Activated T-cell treated with anti-CD3 and anti-CD28 coated beads, Interleukin-2, amount 50 U/mL, for 24 hours (primary cell): ENCODE measurements around the gene ADGRD1.
"Not testable (repeated sequence)": the region's sequence is repeated elsewhere in the genome, so short reads cannot be mapped to it uniquely, and the experiment has no call there.

Experiments
- DNase-seq: peaks from one replicate; pipeline ENCODE4 v3.0.0-alpha.2; 2020
- H3K27ac Mint-ChIP-seq: 2 replicates; pipeline ENCODE4 v1.8.0; 2020; ENCODE audit warnings: mild to moderate bottlenecking, mixed read lengths
- H3K27me3 Mint-ChIP-seq: 2 replicates; pipeline ENCODE4 v1.8.0; 2020; ENCODE audit warnings: mixed read lengths
- H3K36me3 Mint-ChIP-seq: 2 replicates; pipeline ENCODE4 v1.8.0; 2020; ENCODE audit warnings: low read depth, mixed read lengths
- H3K4me1 Mint-ChIP-seq: 2 replicates; pipeline ENCODE4 v1.8.0; 2020; ENCODE audit warnings: low read depth, mixed read lengths
- H3K4me3 Mint-ChIP-seq: 2 replicates; pipeline ENCODE4 v1.8.0; 2020; ENCODE audit warnings: mild to moderate bottlenecking, moderate library complexity, mixed read lengths
- H3K9me3 Mint-ChIP-seq: 2 replicates; pipeline ENCODE4 v1.8.0; 2020; ENCODE audit warnings: mixed read lengths

ADGRD1 gene

GRCh38 chr12:130953771-130954543 lies at the start of gene ADGRD1:
TSS of gene ADGRD1 (plus strand) at chr12:130953907. CDS start at chr12:130954466, 559 bp downstream.
- no peak within 1 kb of the TSS for H3K27ac Mint-ChIP-seq
- H3K36me3 Mint-ChIP-seq, result no peaks in the 10 kb centered on the region
- H3K4me1 Mint-ChIP-seq, result peaks cover 4% of the 10 kb centered on the region
- no peak for DNase-seq
- H3K27me3 Mint-ChIP-seq, result peaks cover 37% of the 10 kb centered on the region
- H3K4me3 Mint-ChIP-seq, result no peak within 1 kb of the TSS
- H3K9me3 Mint-ChIP-seq, result no peaks in the 10 kb centered on the region

- Mint-ChIP-seq H3K9me3 (no peaks in the 10 kb centered on the region), H3K27me3 (peaks cover 15% of the 10 kb centered on the region), H3K27ac (no peak overlapping the region), H3K4me1 (no peaks in the 10 kb centered on the region), H3K4me3 (no peak overlapping the region), H3K36me3 (no peaks in the 10 kb centered on the region)
- DNase-seq, result no peak
Measured at GRCh38 chr12:130904064-130904463, 49.6 kb upstream of the ADGRD1 start.

- peaks cover 24% of the 10 kb centered on the region for H3K27me3 Mint-ChIP-seq
Measured at GRCh38 chr12:130904936-130905455, 48.7 kb upstream of the ADGRD1 start.

GRCh38 chr12:130909111-130909510 lies 44.6 kb upstream of the ADGRD1 start:
- H3K27ac Mint-ChIP-seq, result no peak overlapping the region
- no peak for DNase-seq
- H3K9me3 Mint-ChIP-seq, result peaks cover 17% of the 10 kb centered on the region
- H3K4me3 Mint-ChIP-seq, result no peak overlapping the region
- H3K27me3 Mint-ChIP-seq, result peaks cover 46% of the 10 kb centered on the region
- no peaks in the 10 kb centered on the region for H3K4me1 Mint-ChIP-seq
- H3K36me3 Mint-ChIP-seq, result no peaks in the 10 kb centered on the region

More at GRCh38 chr12:130904936-130905455, 48.7 kb upstream of the ADGRD1 start:
- not testable (repeated sequence) for H3K27ac Mint-ChIP-seq, H3K4me1 Mint-ChIP-seq, H3K36me3 Mint-ChIP-seq, DNase-seq, H3K9me3 Mint-ChIP-seq, H3K4me3 Mint-ChIP-seq

- Mint-ChIP-seq H3K4me1 (no peaks in the 10 kb centered on the region), H3K4me3 (no peak overlapping the region), H3K27me3 (peaks cover 53% of the 10 kb centered on the region), H3K9me3 (peaks cover 17% of the 10 kb centered on the region), H3K36me3 (no peaks in the 10 kb centered on the region), H3K27ac (no peak overlapping the region)
- DNase-seq, result no peak
Measured at GRCh38 chr12:130911193-130911592, 42.5 kb upstream of the ADGRD1 start.

GRCh38 chr12:130911933-130912332 lies 41.8 kb upstream of the ADGRD1 start:
- H3K27me3 Mint-ChIP-seq, result peaks cover 59% of the 10 kb centered on the region
- H3K4me3 Mint-ChIP-seq, result no peak overlapping the region
- no peaks in the 10 kb centered on the region for H3K36me3 Mint-ChIP-seq
- H3K4me1 Mint-ChIP-seq, result no peaks in the 10 kb centered on the region
- DNase-seq, result no peak
- peaks cover 17% of the 10 kb centered on the region for H3K9me3 Mint-ChIP-seq
- no peak overlapping the region for H3K27ac Mint-ChIP-seq

- H3K4me3 Mint-ChIP-seq, result no peak overlapping the region
- H3K27me3 Mint-ChIP-seq, result peaks cover 66% of the 10 kb centered on the region
- H3K27ac Mint-ChIP-seq, result no peak overlapping the region
- H3K4me1 Mint-ChIP-seq, result no peaks in the 10 kb centered on the region
- no peak for DNase-seq
- H3K9me3 Mint-ChIP-seq, result peaks cover 11% of the 10 kb centered on the region
- H3K36me3 Mint-ChIP-seq, result no peaks in the 10 kb centered on the region
Measured at GRCh38 chr12:130916241-130916911, 37.3 kb upstream of the ADGRD1 start.

GRCh38 chr12:130917607-130918006 lies 36.1 kb upstream of the ADGRD1 start:
- Mint-ChIP-seq H3K27me3 (peaks cover 61% of the 10 kb centered on the region), H3K36me3 (no peaks in the 10 kb centered on the region), H3K4me3 (no peak overlapping the region), H3K9me3 (no peaks in the 10 kb centered on the region), H3K4me1 (no peaks in the 10 kb centered on the region), H3K27ac (no peak overlapping the region)
- no peak for DNase-seq

GRCh38 chr12:130919086-130919485 lies 34.6 kb upstream of the ADGRD1 start:
- no peak overlapping the region for H3K4me3 Mint-ChIP-seq
- no peak for DNase-seq
- H3K4me1 Mint-ChIP-seq, result no peaks in the 10 kb centered on the region
- no peaks in the 10 kb centered on the region for H3K36me3 Mint-ChIP-seq
- no peaks in the 10 kb centered on the region for H3K9me3 Mint-ChIP-seq
- H3K27ac Mint-ChIP-seq, result no peak overlapping the region
- H3K27me3 Mint-ChIP-seq, result peaks cover 56% of the 10 kb centered on the region

- no peak overlapping the region for H3K4me3 Mint-ChIP-seq
- H3K27ac Mint-ChIP-seq, result no peak overlapping the region
- no peaks in the 10 kb centered on the region for H3K9me3 Mint-ChIP-seq
- H3K36me3 Mint-ChIP-seq, result no peaks in the 10 kb centered on the region
- no peaks in the 10 kb centered on the region for H3K4me1 Mint-ChIP-seq
- peaks cover 55% of the 10 kb centered on the region for H3K27me3 Mint-ChIP-seq
- DNase-seq, result no peak
Measured at GRCh38 chr12:130920119-130920703, 33.5 kb upstream of the ADGRD1 start.

GRCh38 chr12:130920723-130921381 lies 32.9 kb upstream of the ADGRD1 start:
- Mint-ChIP-seq H3K27me3 (peaks cover 58% of the 10 kb centered on the region), H3K9me3 (no peaks in the 10 kb centered on the region), H3K27ac (no peak overlapping the region), H3K4me1 (no peaks in the 10 kb centered on the region), H3K36me3 (no peaks in the 10 kb centered on the region), H3K4me3 (no peak overlapping the region)
- DNase-seq, result no peak

GRCh38 chr12:130922511-130922953 lies 31.2 kb upstream of the ADGRD1 start:
- Mint-ChIP-seq H3K27me3 (peaks cover 51% of the 10 kb centered on the region), H3K27ac (no peak overlapping the region), H3K36me3 (no peaks in the 10 kb centered on the region), H3K4me1 (no peaks in the 10 kb centered on the region), H3K9me3 (no peaks in the 10 kb centered on the region), H3K4me3 (no peak overlapping the region)
- no peak for DNase-seq

GRCh38 chr12:130924966-130925665 lies 28.6 kb upstream of the ADGRD1 start:
- no peaks in the 10 kb centered on the region for H3K4me1 Mint-ChIP-seq
- H3K9me3 Mint-ChIP-seq, result no peaks in the 10 kb centered on the region
- H3K36me3 Mint-ChIP-seq, result no peaks in the 10 kb centered on the region
- peaks cover 44% of the 10 kb centered on the region for H3K27me3 Mint-ChIP-seq
- DNase-seq, result no peak
- H3K27ac Mint-ChIP-seq, result no peak overlapping the region
- no peak overlapping the region for H3K4me3 Mint-ChIP-seq

GRCh38 chr12:130925666-130926015 lies 28.1 kb upstream of the ADGRD1 start:
- Mint-ChIP-seq H3K27ac (no peak overlapping the region), H3K27me3 (peaks cover 43% of the 10 kb centered on the region), H3K4me1 (no peaks in the 10 kb centered on the region), H3K36me3 (no peaks in the 10 kb centered on the region), H3K9me3 (no peaks in the 10 kb centered on the region), H3K4me3 (no peak overlapping the region)
- DNase-seq, result no peak
